Esophagus squamous epithelium (tissue), 5 donors: ENCODE results near the gene WWOX. TPM values are rescaled to one million over a fixed set of nuclear protein-coding genes. Genes with fewer than 3 reads are reported as not detected.

Experiments
- DNase-seq: peaks from one replicate; lab custom pipeline; 2025; lab: John Stamatoyannopoulos, UW
- H3K27ac ChIP-seq, 4 donors: fragments of 200-600 bp; sonication (generic); one replicate each; pipeline ENCODE4 v1.5.1; 2016 to 2019; ENCODE audit warnings: mild to moderate bottlenecking in 1 of 4
- H3K27me3 ChIP-seq, 4 donors: fragments of 200-600 bp; sonication (generic); 1 replicate in 3 of 4; 2 replicates in 1 of 4; pipeline versions ENCODE4 v1.5.1 to v1.6.0; 2017 to 2021; ENCODE audit warnings: antibody characterized with exemption in 1 of 4
- H3K36me3 ChIP-seq, 3 donors: fragments of 200-600 bp; sonication (generic); one replicate each; pipeline ENCODE4 v1.5.1; 2016 to 2019
- H3K4me1 ChIP-seq, 3 donors: fragments of 200-600 bp; sonication (generic); one replicate each; pipeline ENCODE4 v1.5.1; 2017 to 2019
- H3K4me3 ChIP-seq, 4 donors: fragments of 200-600 bp; sonication (generic); 1 replicate in 3 of 4; 2 replicates in 1 of 4; pipeline ENCODE4 v1.5.1; 2016 to 2019; ENCODE audit warnings: mild to moderate bottlenecking in 2 of 4, moderate library complexity in 1 of 4
- H3K9me3 ChIP-seq, 3 donors: fragments of 200-600 bp; sonication (generic); one replicate each; pipeline ENCODE4 v1.5.1; 2016 to 2019
- CTCF ChIP-seq, 6 experiments: fragments of 450-650 bp in 4 of 6; fragments of 200-600 bp in 2 of 6; sonication (generic) in 2 of 6; IDR thresholded peaks; one replicate each; pipeline ENCODE4 v1.5.1; 2016 to 2019; ENCODE audit warnings: antibody characterized with exemption in 6 of 6, mild to moderate bottlenecking in 4 of 6, moderate library complexity in 4 of 6
- POLR2A ChIP-seq, 4 donors: fragments of 450-650 bp; IDR thresholded peaks; one replicate each; pipeline ENCODE4 v1.6.1; 2017; ENCODE audit warnings: antibody characterized with exemption in 4 of 4, mild to moderate bottlenecking in 4 of 4, moderate library complexity in 3 of 4
- WGBS, 2 donors: methylation state at CpG; one replicate each; pipeline ENCODE4 v1.1.5; 2018; 5-methylcytosine and 5-hydroxymethylcytosine counted together
- intact Hi-C: fragments of 100-400 bp; cut with DNase I; formaldehyde crosslinking; loops from one replicate; pipeline ENCODE4 v1.15.0; 2022
- total RNA-seq, 4 donors: library from RNA; depleted of rRNA; stranded (reverse); fragments of >200 nt; gene quantifications; one replicate each; pipeline ENCODE4 v1.1.0, GENCODE V29; 2016
- donor health status: DM: yes; HTN: yes; CAD: no.

Gene WWOX
- total RNA-seq, 4 donors from 2014 or later = 20.9 to 31.1 (median 27.5) TPM

GRCh38 chr16:78446486-78446885, 347.0 kb downstream of the WWOX start:
- TF ChIP-seq POLR2A (IDR thresholded peaks at IDR 0.05) (no peak), CTCF (IDR thresholded peaks at IDR 0.05) (no peak)
- WGBS, 2 donors = 88 to 94% methylated on average over 5 of the region's 5 CpGs
- Histone ChIP-seq H3K4me1 (no peaks in the 10 kb centered on the region), H3K36me3 (no peaks in the 10 kb centered on the region), H3K27me3 (no peaks in the 10 kb centered on the region), H3K27ac (no peak overlapping the region), H3K9me3 (no peaks in the 10 kb centered on the region), H3K4me3 (no peak overlapping the region)
- intact Hi-C loops = no loop called here
- no peak for DNase-seq

- no peaks in the 10 kb centered on the region for H3K27me3 ChIP-seq
- DNase-seq = no peak
- H3K9me3 ChIP-seq = no peaks in the 10 kb centered on the region
- intact Hi-C loops = no loop called here
- no peak for TF ChIP-seq POLR2A (IDR thresholded peaks at IDR 0.05)
- TF ChIP-seq CTCF (IDR thresholded peaks at IDR 0.05) = no peak
- WGBS, 2 donors = 79% methylated on average over 2 of the region's 2 CpGs
- no peak overlapping the region for H3K4me3 ChIP-seq
- H3K4me1 ChIP-seq = peaks cover 0 to 5% (median 0%) of the 10 kb centered on the region in 3 donors
- no peak overlapping the region for H3K27ac ChIP-seq
- H3K36me3 ChIP-seq = no peaks in the 10 kb centered on the region
Observed at GRCh38 chr16:78446992-78447563, 347.6 kb downstream of the WWOX start.

- TF ChIP-seq POLR2A (IDR thresholded peaks at IDR 0.05) (no peak), CTCF (IDR thresholded peaks at IDR 0.05) (no peak)
- DNase-seq = no peak
- Histone ChIP-seq H3K9me3 (no peaks in the 10 kb centered on the region), H3K27me3 (no peaks in the 10 kb centered on the region), H3K4me1 (peaks cover 0 to 9% (median 0%) of the 10 kb centered on the region in 3 donors), H3K27ac (no peak overlapping the region), H3K36me3 (no peaks in the 10 kb centered on the region), H3K4me3 (no peak overlapping the region)
- intact Hi-C loops = no loop called here
- whole genome bisulfite sequencing, 2 donors = 75 to 87% methylated on average over 6 of the region's 6 CpGs
Observed at GRCh38 chr16:78448658-78449271, 349.3 kb downstream of the WWOX start.

- WGBS, 2 donors = 69 to 74% methylated on average over 2 of the region's 2 CpGs
- H3K36me3 ChIP-seq = no peaks in the 10 kb centered on the region
- no peak for DNase-seq
- intact Hi-C loops = no loop called here
- no peaks in the 10 kb centered on the region for H3K27me3 ChIP-seq
- H3K4me3 ChIP-seq = no peak overlapping the region
- H3K27ac ChIP-seq = no peak overlapping the region
- H3K4me1 ChIP-seq = peaks cover 0 to 9% (median 0%) of the 10 kb centered on the region in 3 donors
- TF ChIP-seq POLR2A (IDR thresholded peaks at IDR 0.05) = no peak
- TF ChIP-seq CTCF (IDR thresholded peaks at IDR 0.05) = no peak
- no peaks in the 10 kb centered on the region for H3K9me3 ChIP-seq
Observed at GRCh38 chr16:78450255-78450654, 350.8 kb downstream of the WWOX start.

- H3K27ac ChIP-seq = no peak overlapping the region
- no peak overlapping the region for H3K4me3 ChIP-seq
- 76 to 80% methylated on average over 5 of the region's 5 CpGs for WGBS, 2 donors
Observed at GRCh38 chr16:78452025-78452555, 352.6 kb downstream of the WWOX start.

More at GRCh38 chr16:78452025-78452555, 352.6 kb downstream of the WWOX start:
- no peaks in the 10 kb centered on the region for H3K27me3 ChIP-seq
- H3K4me1 ChIP-seq = peaks cover 0 to 9% (median 0%) of the 10 kb centered on the region in 3 donors
- DNase-seq = no peak
- H3K36me3 ChIP-seq = no peaks in the 10 kb centered on the region
- H3K9me3 ChIP-seq = no peaks in the 10 kb centered on the region
- TF ChIP-seq POLR2A (IDR thresholded peaks at IDR 0.05) (no peak), CTCF (IDR thresholded peaks at IDR 0.05) (no peak)
- intact Hi-C loops = no loop called here
